Measurements from ENCODE around the gene PTPN1.

PTPN1 gene

GRCh38 chr20:50514750-50515149 is 4.6 kb downstream of the PTPN1 start:
- DNase-seq, result no peak

- no peak for DNase-seq
Observed at GRCh38 chr20:50515471-50516106, 5.4 kb downstream of the PTPN1 start.

GRCh38 chr20:50516180-50516934 is 6.2 kb downstream of the PTPN1 start:
- DNase-seq, result no peak

- no peak for DNase-seq
Observed at GRCh38 chr20:50516935-50517816, 7.0 kb downstream of the PTPN1 start.

GRCh38 chr20:50517817-50518154 is 7.6 kb downstream of the PTPN1 start:
- no peak for DNase-seq

- DNase-seq, result no peak
Observed at GRCh38 chr20:50518270-50518721, 8.1 kb downstream of the PTPN1 start.

GRCh38 chr20:50519036-50519762 is 9.0 kb downstream of the PTPN1 start:
- DNase-seq, result no peak

GRCh38 chr20:50520222-50520880 is 10.2 kb downstream of the PTPN1 start:
- peak in 1 of 2 experiments; percentile 44 for DNase-seq

- DNase-seq, result no peak
Observed at GRCh38 chr20:50521221-50522052, 11.3 kb downstream of the PTPN1 start.

- no peak for DNase-seq
Observed at GRCh38 chr20:50522053-50522674, 12.0 kb downstream of the PTPN1 start.

GRCh38 chr20:50523552-50524167 is 13.5 kb downstream of the PTPN1 start:
- no peak for DNase-seq

GRCh38 chr20:50525681-50526080 is 15.5 kb downstream of the PTPN1 start:
- DNase-seq, result no peak

- DNase-seq, result no peak
Observed at GRCh38 chr20:50526403-50526989, 16.3 kb downstream of the PTPN1 start.

GRCh38 chr20:50527068-50527605 is 17.0 kb downstream of the PTPN1 start:
- no peak for DNase-seq

GRCh38 chr20:50528129-50528528 is 17.9 kb downstream of the PTPN1 start:
- DNase-seq, result no peak

- no peak for DNase-seq
Observed at GRCh38 chr20:50528804-50529351, 18.7 kb downstream of the PTPN1 start.

GRCh38 chr20:50532221-50532620 is 22.0 kb downstream of the PTPN1 start:
- DNase-seq, result no peak

GRCh38 chr20:50533061-50533460 is 22.9 kb downstream of the PTPN1 start:
- DNase-seq, result no peak

GRCh38 chr20:50533464-50533863 is 23.3 kb downstream of the PTPN1 start:
- no peak for DNase-seq
